IMR-90 (cell line): ENCODE measurements around the gene PBX3.

Experiments used
- CTCF ChIP-seq: conservative IDR thresholded peaks from 2 replicates; pipeline ENCODE4 v1.5.1; 2012; ENCODE audit warnings: mild to moderate bottlenecking, low read depth, low read length, improper control_type of control experiment
- ELK1 ChIP-seq: fragments of 150-350 bp; IDR thresholded peaks from 2 replicates; pipeline ENCODE4 v1.6.1; 2016; ENCODE audit warnings: low read depth, mild to moderate bottlenecking, low read length, moderate library complexity, borderline replicate concordance
- MAFK ChIP-seq: IDR thresholded peaks from 2 replicates; pipeline ENCODE4 v1.6.1; 2012; ENCODE audit warnings: low read depth, low read length, improper control_type of control experiment
- MAZ ChIP-seq: IDR thresholded peaks from 2 replicates; pipeline ENCODE4 v1.6.1; 2012; ENCODE audit warnings: low read depth, mild to moderate bottlenecking, low read length, improper control_type of control experiment, moderate library complexity, borderline replicate concordance
- POLR2A ChIP-seq: IDR thresholded peaks from 2 replicates; pipeline ENCODE4 v1.6.1; 2012; ENCODE audit warnings: mild to moderate bottlenecking, low read depth, low read length
- RAD21 ChIP-seq: IDR thresholded peaks from 2 replicates; pipeline ENCODE4 v1.6.1; 2012; ENCODE audit warnings: low read length, improper control_type of control experiment
- RFX5 ChIP-seq: IDR thresholded peaks from 2 replicates; pipeline ENCODE4 v1.8.0; 2012; ENCODE audit warnings: low read depth, mild to moderate bottlenecking, low read length, moderate library complexity
- SMC3 ChIP-seq: fragments of 150-350 bp; IDR thresholded peaks from 2 replicates; pipeline ENCODE4 v1.6.1; 2016; ENCODE audit warnings: low read depth, mild to moderate bottlenecking, antibody characterized with exemption, low read length, moderate library complexity

GRCh38 chr9:125747765-125748445, 732 bp downstream of the PBX3 start:
- no peak for TF ChIP-seq CTCF
- TF ChIP-seq RFX5 = no peak
- no peak for TF ChIP-seq POLR2A
- TF ChIP-seq MAFK = no peak
- TF ChIP-seq SMC3 = no peak
- TF ChIP-seq RAD21 = 0 out of 2 replicates have a peak, but pooled peaks have one; percentile 4
- TF ChIP-seq ELK1 = no peak
- TF ChIP-seq MAZ = no peak
